Colon (tissue), 2 donors: ENCODE measurements around the gene IGHMBP2.

Experiments
- FAIRE-seq: peaks from 2 replicates; lab custom pipeline; 2012; peaks lifted over from hg19 to GRCh38; lab: Jason Lieb, UNC
- donor health status: control.
- donor health status: control.

The IGHMBP2 gene

DNA sequence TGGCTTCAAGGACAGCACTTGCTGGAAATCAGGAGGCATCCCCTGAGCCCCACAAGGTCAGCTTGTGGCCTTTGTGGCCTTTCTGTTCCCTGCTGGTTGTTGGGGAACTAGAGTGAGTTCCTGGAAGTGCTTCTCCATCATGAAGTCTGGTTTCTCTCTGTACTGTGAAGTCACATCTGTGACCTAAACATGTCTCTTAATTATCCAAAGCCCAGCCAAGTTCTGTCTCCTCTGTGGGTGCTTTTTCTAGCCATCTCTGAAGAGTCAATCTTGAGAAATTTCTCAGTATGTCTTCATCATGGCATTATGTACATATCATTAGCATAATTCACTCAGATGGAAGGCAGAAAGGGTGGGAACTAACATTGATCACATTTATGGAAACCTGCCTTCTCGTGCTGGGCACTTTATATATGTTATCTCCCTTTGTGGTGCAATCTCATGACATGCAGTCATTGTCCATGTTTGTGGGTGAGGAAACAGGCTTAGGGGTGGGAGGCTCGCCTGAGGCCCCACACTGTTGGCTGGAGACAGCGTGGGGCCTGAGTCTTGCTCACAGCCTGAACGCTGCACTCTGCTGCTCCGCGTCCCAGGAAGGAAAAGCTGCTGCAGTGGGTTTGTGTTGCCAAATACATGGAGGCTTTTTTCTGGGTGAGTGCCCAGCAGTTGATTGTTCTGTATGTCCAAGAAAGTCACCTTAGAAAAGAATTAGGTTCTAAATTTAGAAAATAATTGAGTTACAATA lies 24.6 kb downstream of the IGHMBP2 start:
- no peak for FAIRE-seq

DNA sequence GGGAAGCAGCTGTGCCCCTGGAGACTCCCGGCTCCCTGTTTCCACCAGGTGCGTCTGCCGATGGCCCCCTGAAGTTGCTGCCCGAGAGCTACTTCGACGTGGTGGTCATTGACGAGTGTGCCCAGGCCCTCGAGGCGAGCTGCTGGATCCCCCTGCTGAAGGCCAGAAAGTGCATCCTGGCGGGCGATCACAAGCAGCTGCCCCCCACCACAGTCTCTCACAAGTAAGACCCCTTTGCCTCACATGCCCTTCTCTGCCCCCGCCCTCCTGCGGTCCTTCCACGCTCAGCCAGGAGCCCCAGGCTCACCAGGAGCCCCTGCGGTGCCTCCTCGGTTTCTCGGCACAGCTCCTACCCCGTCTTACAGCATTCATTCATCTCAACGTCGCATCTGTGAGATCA lies 25.4 kb downstream of the IGHMBP2 start:
- no peak for FAIRE-seq

DNA sequence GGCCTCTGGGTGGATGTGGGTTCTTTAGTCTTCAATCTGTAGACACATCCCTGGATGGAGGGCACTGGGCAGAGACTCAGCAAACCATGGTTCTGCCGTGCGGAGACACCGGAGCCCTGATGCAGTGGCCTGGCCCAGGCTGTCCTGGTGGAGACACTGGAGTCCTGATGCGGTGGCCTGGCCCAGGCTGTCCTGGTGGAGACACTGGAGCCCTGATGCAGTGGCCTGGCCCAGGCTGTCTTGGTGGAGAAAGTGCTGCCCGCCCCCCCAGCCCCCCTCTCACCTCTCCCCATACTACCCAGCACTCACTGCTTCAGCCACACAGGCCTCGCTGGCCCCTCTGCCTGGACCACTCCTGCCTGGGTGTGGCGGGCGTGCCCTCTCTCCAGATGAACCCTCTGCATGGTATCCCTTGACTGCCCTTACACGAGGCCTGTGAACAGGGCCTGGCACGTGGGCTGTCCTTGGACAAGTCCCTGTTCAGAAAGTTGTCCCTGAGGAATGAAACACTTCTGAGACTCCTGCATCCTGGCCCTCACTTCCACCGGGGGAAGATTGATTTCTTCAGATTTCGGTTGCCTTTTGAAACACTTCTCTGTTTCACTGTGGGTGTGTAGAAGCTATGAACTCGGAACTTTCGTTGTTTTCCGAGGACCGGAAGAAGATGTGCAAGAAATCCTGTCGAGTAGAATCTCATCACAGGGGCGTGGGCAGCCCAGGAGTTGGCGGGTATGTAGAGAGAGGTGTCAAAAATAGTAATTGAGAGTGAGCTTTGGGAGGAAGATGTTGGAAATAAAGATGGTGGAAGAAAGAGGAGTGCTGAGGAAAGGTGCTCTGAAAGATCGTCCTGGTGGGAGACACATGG lies 26.2 kb downstream of the IGHMBP2 start:
- no peak for FAIRE-seq

DNA sequence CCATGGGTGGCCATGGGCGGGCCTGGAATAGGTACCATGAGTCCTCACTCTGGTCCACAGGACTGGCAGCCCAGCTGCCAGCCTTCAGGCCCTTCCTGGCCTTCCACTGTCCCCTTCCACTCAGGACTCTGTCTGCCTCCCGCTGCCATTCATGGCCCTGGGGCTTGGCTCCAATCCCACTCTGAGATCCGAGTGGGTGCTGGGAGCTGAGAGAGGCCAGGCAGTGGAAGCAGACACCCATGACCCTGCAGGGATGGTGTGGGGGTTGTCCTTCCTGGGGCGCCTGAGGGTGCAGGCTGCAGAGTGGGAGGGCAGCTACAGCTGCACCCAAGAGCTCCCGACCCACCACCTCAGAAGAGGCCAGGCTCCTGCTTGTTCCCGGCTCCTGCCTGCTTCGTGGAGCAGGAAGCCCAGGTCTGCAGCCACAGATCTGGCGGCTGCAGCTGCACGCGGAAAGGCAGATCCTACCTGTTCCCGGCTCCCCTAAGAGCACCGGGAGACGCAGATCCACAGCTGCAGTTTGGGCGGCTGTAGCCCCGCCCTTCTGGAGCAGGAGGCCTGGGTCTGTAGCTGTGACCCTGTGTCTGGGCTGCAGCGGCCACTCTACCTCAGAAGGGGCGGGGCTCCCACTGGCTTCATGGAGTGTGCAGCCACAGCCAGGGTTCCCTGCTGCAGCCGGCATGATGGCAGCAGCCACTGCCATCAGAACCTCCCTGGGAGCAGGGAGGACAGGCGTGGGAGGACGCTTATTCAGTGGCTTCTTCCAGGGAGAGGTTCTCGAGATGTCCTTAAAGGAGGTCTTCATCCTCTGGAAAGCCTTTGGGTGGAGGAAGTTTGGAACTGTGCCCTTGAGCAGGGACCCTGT lies 27.5 kb downstream of the IGHMBP2 start:
- FAIRE-seq, result no peak

DNA sequence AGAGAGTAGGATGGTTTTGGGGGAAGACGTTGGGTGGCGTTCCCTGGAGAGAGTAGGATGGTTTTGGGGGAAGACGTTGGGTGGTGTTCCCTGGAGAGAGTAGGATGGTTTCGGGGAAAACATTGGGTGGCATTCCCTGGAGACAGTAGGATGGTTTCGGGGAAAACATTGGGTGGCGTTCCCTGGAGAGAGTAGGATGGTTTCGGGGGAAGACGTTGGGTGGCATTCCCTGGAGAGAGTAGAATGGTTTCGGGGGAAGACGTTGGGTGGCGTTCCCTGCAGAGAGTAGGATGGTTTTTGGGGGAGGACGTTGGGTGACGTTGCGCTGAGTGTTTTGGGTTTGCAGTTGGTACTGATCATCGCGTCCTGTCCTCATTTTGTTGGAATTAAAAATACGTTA lies 28.2 kb downstream of the IGHMBP2 start:
- no peak for FAIRE-seq

DNA sequence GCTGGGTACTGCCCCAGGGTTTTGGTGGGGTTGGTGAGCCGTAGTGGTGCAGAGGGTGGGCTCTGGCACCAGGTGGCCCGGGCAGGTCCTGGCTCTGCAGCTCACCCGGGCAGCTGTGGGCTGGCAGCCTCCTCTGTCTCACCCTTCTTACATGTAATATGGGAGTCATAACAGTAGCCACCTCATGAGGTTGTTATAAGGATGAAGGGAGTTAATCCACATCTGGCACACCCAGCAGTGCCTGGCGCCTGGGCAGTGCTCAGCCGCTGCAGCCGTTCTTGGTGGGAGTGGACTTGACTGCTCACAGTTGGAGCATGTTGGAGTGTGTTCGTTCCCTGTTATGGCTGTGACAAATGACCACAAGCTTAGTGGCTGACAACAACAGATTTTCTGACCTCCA lies 28.7 kb downstream of the IGHMBP2 start:
- FAIRE-seq, result no peak

GRCh38 chr11:68932933-68933577 lies 29.4 kb downstream of the IGHMBP2 start:
- no peak for FAIRE-seq

- FAIRE-seq, result no peak
Measured at GRCh38 chr11:68933605-68934320, 30.1 kb downstream of the IGHMBP2 start.

DNA sequence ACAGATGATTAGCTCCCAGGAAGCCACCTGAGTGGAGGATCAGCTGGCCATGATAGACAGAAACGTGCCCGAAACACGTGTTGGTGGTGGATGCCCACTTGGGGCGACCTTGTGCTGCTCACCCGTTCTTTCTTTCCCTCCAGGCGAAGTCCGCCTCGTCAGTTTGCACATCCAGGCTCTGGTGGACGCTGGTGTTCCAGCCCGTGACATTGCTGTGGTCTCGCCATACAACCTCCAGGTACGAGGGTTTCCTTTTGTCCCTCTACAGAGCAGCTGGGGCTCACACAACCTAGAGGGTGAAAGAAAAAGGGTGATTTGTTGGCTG lies 30.6 kb downstream of the IGHMBP2 start:
- no peak for FAIRE-seq

DNA sequence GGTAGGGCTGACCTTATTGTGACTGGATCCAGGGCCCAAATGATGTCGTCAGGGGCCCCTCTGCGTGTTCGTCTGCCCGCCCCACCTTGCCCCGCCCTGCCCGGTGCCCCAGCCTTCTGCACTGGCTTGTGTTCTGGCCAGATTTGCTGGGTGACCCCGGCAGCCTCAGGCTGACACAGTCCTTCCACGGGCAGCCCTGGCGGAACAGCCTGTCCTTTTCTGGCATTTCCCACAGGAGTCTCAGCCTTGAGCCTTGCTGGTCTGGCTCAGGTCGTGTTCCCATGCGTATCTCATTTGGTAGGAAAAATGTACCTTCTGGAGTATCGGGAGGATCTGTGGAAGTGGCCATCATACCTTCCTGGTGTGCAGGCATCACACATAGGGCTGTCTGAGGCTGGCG lies 31.0 kb downstream of the IGHMBP2 start:
- no peak for FAIRE-seq

- FAIRE-seq, result no peak
Measured at GRCh38 chr11:68935066-68935465, 31.4 kb downstream of the IGHMBP2 start.

- no peak for FAIRE-seq
Measured at GRCh38 chr11:68935516-68936357, 32.0 kb downstream of the IGHMBP2 start.

- no peak for FAIRE-seq
Measured at GRCh38 chr11:68936358-68936636, 32.6 kb downstream of the IGHMBP2 start.

GRCh38 chr11:68936676-68937620 lies 33.3 kb downstream of the IGHMBP2 start:
- FAIRE-seq, result no peak

GRCh38 chr11:68938088-68938487 lies 34.4 kb downstream of the IGHMBP2 start:
- no peak for FAIRE-seq

- FAIRE-seq, result no peak
Measured at GRCh38 chr11:68938816-68939582, 35.3 kb downstream of the IGHMBP2 start.

DNA sequence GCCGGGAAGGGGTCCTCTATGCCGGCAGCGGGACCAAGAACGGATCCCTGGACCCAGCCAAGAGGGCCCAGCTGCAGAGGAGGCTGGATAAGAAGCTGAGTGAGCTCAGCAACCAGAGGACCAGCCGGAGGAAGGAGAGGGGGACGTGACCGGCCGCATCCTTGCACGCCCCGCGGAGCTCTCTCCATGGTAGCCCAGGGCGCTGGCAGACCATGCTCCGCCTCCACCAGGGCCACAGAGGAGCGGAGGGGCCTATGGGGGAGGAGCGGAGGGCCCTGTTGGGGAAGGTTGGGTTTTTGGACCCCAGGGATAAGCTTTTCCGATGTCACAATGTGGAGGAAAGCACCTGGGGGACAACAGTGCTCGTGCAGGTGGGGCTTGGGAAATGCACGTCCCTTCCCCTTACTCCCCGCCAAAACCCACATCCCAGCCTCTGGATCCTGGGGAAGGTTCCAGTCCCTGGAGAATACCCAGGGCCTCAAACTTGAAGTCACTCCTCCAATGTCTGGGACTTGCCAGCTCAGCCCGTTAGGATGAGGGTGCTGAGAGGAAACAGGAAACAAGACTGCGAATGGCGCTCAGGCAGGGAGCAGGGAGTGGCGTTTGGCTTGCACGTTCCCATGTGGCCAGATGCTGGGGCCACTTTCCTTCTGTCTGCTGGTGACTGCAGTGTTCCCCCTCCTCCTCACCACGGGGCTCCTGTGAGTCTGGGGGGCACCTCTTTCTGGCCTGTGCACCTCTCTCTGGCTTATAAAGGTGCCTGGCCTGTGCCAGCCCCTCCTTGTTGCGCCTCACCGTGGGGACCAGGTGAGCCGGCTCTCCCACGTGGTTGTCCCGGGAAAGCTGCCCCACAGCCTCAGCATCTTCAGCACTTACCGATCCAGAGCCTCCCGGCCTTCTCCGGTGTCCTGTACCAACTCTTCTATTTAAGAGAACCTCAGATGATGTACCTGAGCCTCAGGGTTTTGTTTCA lies 36.2 kb downstream of the IGHMBP2 start:
- FAIRE-seq, result no peak
